ENCODE results near the gene PLXNA1. TPM values are rescaled to one million over a fixed set of nuclear protein-coding genes. Genes with fewer than 3 reads are reported as not detected.

Gene PLXNA1
- total and polyA plus RNA-seq, 2 experiments from 2014 or later = 11.0 to 73.5 TPM

GRCh38 chr3:126989316-126990023, 6.6 kb downstream of the PLXNA1 start:
- no peak overlapping the region for H3K4me2 ChIP-seq
- H3K4me3 ChIP-seq = no peak overlapping the region
- H3K36me3 ChIP-seq (ENCODE audit: insufficient read depth) = no peaks in the 10 kb centered on the region
- Mint-ChIP-seq H3K9me3 (no peaks in the 10 kb centered on the region), H3K27ac (no peak overlapping the region), H3K27me3 (ENCODE audit: insufficient read depth, low read depth, poor library complexity) (peaks cover 7% of the 10 kb centered on the region), H3K4me1 (peaks cover 2% of the 10 kb centered on the region), H3K36me3 (ENCODE audit: low read depth) (peaks cover 9% of the 10 kb centered on the region), H3K4me3 (no peak overlapping the region)
- H3K27me3 ChIP-seq (ENCODE audit: insufficient read depth) = no peaks in the 10 kb centered on the region
- H3K79me2 ChIP-seq (replicated peaks; ENCODE audit: insufficient read depth) = peaks cover 47% of the 10 kb centered on the region
- H4K20me1 ChIP-seq (replicated peaks; ENCODE audit: insufficient read depth) = peaks cover 3% of the 10 kb centered on the region
- no peak for DNase-seq (ENCODE audit: low spot score)
- TF ChIP-seq NANOG (IDR thresholded peaks at IDR 0.05; ENCODE audit: borderline replicate concordance) = no peak
- TF ChIP-seq ZNF331 (CRISPR knock-in tag; IDR thresholded peaks at IDR 0.05; ENCODE audit: low read depth) = no peak
- TF ChIP-seq ZNF114 (CRISPR knock-in tag; IDR thresholded peaks at IDR 0.05) = no peak
- no peak for TF ChIP-seq POLR2AphosphoS5 (IDR thresholded peaks at IDR 0.05; ENCODE audit: low read depth)
- TF ChIP-seq REST (IDR thresholded peaks at IDR 0.05; ENCODE audit: unreplicated experiment) = no peak
- no peak for TF ChIP-seq STAT1 (IDR thresholded peaks at IDR 0.05; ENCODE audit: unreplicated experiment)
- no peak for ATAC-seq
- H2AFZ ChIP-seq = no peak overlapping the region
- no peaks in the 10 kb centered on the region for H3K4me1 ChIP-seq (ENCODE audit: insufficient read depth)
- no peaks in the 10 kb centered on the region for H3K9me2 ChIP-seq (ENCODE audit: insufficient read depth)
- no peak overlapping the region for H3K27ac ChIP-seq (ENCODE audit: low read depth)
- no peaks in the 10 kb centered on the region for H3F3A ChIP-seq (replicated peaks; ENCODE audit: low read depth)

- H3F3A ChIP-seq (replicated peaks; ENCODE audit: low read depth) = no peaks in the 10 kb centered on the region
- no peak for ATAC-seq
- no peak overlapping the region for H3K4me3 ChIP-seq
- no peak overlapping the region for H2AFZ ChIP-seq
- no peak overlapping the region for H3K27ac ChIP-seq (ENCODE audit: low read depth)
- Mint-ChIP-seq H3K9me3 (no peaks in the 10 kb centered on the region), H3K4me3 (no peak overlapping the region), H3K27me3 (ENCODE audit: insufficient read depth, low read depth, poor library complexity) (peaks cover 7% of the 10 kb centered on the region), H3K27ac (no peak overlapping the region), H3K4me1 (peaks cover 2% of the 10 kb centered on the region), H3K36me3 (ENCODE audit: low read depth) (peaks cover 9% of the 10 kb centered on the region)
- no peaks in the 10 kb centered on the region for H3K4me1 ChIP-seq (ENCODE audit: insufficient read depth)
- H4K20me1 ChIP-seq (replicated peaks; ENCODE audit: insufficient read depth) = peaks cover 3% of the 10 kb centered on the region
- no peak overlapping the region for H3K4me2 ChIP-seq
- H3K27me3 ChIP-seq (ENCODE audit: insufficient read depth) = no peaks in the 10 kb centered on the region
- no peaks in the 10 kb centered on the region for H3K36me3 ChIP-seq (ENCODE audit: insufficient read depth)
- DNase-seq (ENCODE audit: low spot score) = no peak
- peaks cover 40% of the 10 kb centered on the region for H3K79me2 ChIP-seq (replicated peaks; ENCODE audit: insufficient read depth)
- H3K9me2 ChIP-seq (ENCODE audit: insufficient read depth) = no peaks in the 10 kb centered on the region
- TF ChIP-seq ZNF331 (CRISPR knock-in tag; IDR thresholded peaks at IDR 0.05; ENCODE audit: low read depth) (no peak), ETS1 (IDR thresholded peaks at IDR 0.05) (no peak), EZH2phosphoT487 (IDR thresholded peaks at IDR 0.05; ENCODE audit: unreplicated experiment) (no peak), ZNF114 (CRISPR knock-in tag; IDR thresholded peaks at IDR 0.05) (no peak), STAT1 (IDR thresholded peaks at IDR 0.05; ENCODE audit: unreplicated experiment) (no peak), POLR2AphosphoS5 (IDR thresholded peaks at IDR 0.05; ENCODE audit: low read depth) (no peak), EZH2 (IDR thresholded peaks at IDR 0.05; ENCODE audit: low read depth, unreplicated experiment) (no peak), CTCF (conservative IDR thresholded peaks at IDR 0.05; ENCODE audit: low read depth in 2 of 2) (no peak), REST (IDR thresholded peaks at IDR 0.05; ENCODE audit: unreplicated experiment) (no peak)
Measured at GRCh38 chr3:126990024-126990700, 7.2 kb downstream of the PLXNA1 start.

Measured in GM23338 (cell line).